EH (cell line): ENCODE data around the gene NES.

Source experiments
- DNase-seq: peaks from one replicate; pipeline ENCODE4 v3.0.0-alpha.2; 2015; ENCODE audit warnings: low read depth

NES gene

DNA sequence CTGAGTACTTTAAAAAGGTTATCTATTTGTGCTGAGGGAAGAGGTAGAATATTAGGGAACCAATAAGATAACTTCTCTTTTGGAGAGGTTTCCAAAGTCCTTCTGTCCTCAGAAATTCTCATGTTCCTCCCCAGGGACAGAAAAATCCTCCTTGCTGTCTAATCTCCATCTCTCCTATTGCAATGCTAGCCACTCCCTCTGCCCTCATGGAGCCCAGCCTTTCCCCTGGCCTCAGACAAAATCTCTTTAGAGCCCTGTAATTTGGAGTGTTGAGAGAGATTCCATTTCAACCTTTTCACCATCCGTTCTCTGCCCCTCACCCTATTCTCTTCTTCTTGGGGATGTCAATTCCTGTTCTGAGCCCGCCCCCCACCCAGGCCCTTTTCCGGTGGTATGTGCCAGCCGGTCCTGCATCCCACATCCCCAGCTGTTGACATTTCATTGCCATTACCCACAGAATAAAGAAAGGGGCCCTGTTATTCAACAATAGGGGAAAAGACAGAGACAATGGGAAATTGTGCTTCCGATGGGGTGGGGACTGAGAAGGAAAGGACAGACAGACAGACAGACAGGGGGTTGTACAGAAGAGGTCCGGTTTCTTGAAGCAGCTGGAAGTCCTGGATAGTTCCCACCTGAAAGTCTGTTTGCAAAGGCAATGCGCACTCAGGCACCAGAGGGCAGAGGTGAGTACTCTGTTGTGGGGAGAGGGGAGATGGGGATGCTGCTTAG, 58.2 kb downstream of the NES start, which contains the start of gene HAPLN2:
HAPLN2 (plus strand) TSS at position 563 of the 729 bp plus-strand sequence. CDS start 4,076 bp downstream, outside the sequence.
- no peak for DNase-seq
